HG03045 (cell line): Measurements from ENCODE around the gene DAB1.

Source experiments
- ATAC-seq: cut with Tn5 transposase; IDR thresholded peaks from one replicate; pipeline ENCODE4 v1.9.1; 2021; ENCODE audit warnings: mild to moderate bottlenecking, moderate library complexity; ENCODE audit not compliant: unreplicated experiment

The DAB1 gene

GRCh38 chr1:56995414-56996100, 428.3 kb downstream of the DAB1 start:
- no peak for ATAC-seq

GRCh38 chr1:56993475-56993874, 430.4 kb downstream of the DAB1 start:
- ATAC-seq, result no peak

GRCh38 chr1:56992318-56993125, 431.3 kb downstream of the DAB1 start:
- ATAC-seq, result no peak

DNA sequence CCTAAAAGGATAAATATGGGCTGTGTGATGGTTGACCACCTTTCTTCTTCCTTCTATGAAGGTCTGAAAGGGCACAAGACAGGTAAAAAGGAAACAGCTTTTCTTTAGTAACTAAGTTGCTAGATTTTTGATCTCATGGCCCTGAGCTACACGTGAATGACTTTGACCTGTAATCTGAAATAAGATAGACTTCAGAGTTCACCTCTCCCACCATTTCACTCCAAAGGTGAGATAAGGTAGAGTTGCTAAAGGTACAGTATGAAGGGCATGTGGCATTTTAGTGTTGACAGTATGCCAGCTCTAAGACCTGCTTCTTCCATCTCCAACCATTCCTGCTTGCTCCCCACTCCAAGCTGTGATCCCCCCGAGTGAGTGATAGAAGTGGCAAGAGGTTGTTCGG, 432.3 kb downstream of the DAB1 start:
- ATAC-seq, result no peak

DNA sequence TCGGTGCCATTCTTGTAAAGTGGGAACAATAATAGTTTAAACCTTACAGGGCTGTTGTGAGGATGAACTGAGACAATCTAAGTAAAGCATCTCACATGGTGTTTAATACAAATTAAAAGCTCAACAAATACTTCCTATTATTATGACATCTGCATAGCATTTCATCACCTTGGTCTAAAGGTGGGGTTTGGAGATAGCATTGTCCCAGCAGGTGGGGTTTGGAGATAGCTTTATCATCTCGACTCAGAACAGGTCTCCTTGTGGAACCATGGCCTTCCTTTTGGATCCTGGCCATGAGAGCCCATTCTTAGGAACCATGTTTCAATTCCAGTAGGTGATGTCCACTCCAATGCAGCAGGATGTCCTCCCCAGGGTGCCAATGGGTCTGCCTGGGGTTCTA, 437.5 kb downstream of the DAB1 start:
- ATAC-seq, result no peak

- no peak for ATAC-seq
Observed at GRCh38 chr1:56985857-56986256, 438.0 kb downstream of the DAB1 start.

DNA sequence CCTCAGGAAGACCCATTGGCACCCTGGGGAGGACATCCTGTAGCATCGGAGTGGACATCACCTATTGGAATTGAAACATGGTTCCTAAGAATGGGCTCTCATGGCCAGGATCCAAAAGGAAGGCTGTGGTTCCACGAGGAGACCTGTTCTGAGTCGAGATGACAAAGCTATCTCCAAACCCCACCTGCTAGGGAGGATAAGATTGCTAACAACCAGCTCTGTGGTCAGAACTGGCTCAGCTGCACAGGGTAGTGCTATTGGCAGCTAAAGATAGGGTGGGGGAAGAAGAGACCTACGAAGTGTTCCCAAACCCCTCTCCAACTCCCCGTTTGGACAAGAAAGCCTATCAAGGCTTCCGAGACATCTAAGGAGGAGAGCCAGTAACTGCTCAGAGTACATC, 440.4 kb downstream of the DAB1 start:
- ATAC-seq, result no peak

DNA sequence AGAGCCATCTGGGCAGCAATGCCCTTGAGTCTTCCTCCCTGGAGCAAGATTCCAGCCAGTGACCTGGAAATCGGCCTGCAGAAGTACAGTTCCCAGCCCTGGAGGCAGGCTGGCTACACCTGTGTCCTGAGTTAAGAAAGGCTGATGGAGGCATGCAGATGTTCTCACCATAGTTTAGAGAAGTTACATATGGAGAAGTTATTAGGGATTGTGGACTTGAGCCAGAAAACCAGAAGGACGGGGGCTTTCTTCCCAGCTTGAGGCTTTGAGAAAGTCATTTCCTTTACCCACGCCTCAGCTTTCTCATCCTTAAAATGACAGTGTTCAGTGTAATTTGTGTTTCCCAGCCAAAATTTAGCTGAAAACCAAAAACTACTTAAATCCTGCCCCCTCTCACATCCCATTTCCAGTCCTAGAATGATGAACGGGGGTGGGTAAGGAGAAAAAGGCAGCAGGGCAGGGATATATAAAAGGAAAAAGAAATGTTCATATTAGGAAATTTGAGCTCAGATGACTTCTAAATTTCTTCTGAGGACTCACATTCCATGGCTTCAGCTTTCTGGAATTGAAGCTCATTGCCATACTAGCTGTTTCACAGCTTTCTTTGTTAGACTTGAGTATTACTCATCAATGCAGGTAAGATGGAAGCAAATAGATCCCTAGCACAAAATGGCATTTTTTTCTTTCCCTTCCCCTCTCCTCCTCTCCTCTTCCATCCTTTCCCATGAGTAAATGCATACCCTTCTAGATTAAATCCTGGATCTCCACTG, 443.7 kb downstream of the DAB1 start:
- no peak for ATAC-seq

DNA sequence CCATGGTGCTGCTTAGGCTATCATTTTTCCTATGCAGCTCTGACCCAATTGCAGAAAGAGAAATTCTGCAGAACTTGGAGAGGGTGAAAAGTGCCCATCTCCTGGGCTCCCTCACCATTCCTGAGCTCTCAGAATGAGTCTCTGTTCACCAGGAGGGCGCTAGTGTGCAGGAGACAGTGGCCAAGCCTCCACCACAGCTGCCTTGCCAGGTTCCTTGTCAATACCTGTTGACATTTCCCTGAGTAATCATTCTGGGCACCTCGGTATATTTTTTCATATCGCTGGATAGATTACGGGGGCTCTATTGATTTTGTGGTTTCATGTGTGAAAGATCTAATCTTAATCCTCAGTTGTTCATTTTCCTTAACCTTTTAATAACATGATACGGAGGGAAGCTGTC, 445.0 kb downstream of the DAB1 start:
- ATAC-seq, result no peak

DNA sequence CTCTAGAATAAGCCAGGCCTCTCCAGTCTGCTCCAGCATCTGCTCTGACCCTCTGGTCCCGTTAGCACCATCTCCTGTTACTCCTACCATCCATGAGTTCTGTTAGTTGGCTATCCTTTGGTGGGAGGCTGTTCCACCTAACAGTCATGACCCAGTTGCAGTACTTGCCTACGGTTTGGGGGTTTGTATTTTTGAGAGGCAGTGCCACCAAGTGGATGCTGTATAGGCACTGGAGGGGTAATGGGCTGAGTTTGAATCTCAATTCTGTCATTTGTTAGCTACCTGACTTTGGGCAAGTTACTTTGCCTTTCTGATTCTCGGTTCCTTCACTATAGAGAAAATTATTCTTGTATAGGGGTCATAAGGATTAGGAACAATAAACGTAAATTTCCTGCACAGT, 445.9 kb downstream of the DAB1 start:
- no peak for ATAC-seq

- ATAC-seq, result no peak
Observed at GRCh38 chr1:56975446-56975845, 448.4 kb downstream of the DAB1 start.

DNA sequence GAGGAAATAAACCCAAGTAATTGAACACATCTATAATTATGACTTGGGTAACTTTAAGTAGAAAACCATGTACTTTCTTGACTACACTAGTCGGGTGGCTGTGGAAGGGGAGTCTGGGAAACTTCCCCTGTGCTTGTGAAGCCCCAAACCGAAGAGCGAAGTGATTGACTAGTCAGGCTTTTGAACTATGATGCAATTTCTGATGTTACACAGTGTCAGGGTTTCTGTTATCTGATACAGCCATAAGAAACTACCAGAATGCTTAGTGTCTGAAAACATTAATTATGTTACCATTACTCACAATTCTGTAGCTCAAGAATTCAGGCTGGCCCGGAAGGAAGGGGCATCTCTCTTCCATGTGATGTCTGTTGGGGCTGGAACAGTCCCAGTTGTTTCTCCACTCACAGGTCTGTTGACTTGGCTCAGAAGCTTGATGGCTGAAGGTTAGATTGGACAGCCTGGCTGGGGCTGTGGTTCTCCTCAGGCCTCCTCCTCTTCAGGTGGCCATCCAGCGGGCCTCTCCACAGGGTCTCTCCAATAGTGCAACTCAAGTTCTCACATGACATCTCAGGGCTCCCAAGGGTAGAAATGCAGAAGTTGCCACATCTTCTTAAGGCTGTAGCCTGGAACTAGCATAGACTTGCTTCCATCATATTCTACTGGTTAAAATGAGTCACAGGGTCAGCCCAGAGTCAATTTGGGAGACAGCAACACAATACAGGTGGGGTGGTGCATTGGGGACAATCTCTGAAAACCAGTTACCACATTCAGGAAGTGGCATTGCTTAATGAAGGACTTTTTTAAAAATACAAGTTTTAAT, 449.7 kb downstream of the DAB1 start:
- no peak for ATAC-seq

GRCh38 chr1:56972976-56973375, 450.9 kb downstream of the DAB1 start:
- ATAC-seq, result no peak

- no peak for ATAC-seq
Observed at GRCh38 chr1:56970280-56970679, 453.6 kb downstream of the DAB1 start.

DNA sequence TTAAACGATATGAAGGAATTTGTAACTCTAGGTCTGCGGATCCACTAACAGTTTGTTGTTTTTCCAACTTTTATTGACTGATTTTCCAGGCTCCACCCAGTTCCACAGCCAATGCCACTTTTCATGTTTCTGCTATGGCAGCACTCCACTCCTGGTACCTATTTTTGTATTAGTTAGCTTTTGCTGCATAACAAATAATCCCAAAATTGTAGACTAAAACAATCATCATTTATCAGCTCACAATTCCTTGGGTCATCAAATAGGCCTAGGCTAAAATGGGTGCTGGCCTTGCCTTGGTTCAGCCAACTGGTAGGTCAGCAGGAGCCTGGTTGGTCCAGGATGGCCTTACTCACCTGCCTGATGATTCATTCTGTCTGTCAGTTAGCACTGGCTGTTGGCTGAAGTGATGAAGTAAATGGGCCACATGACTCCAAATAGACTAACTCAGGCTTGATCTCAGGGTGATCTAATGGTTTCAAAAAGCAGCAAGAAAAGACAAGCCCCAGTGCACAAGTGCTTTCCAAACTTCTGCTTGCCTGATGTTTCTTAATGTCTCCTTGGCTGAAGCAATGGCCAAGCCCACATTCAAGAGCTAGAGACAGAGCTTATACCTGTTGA, 454.9 kb downstream of the DAB1 start:
- no peak for ATAC-seq

- no peak for ATAC-seq
Observed at GRCh38 chr1:56967900-56968832, 455.7 kb downstream of the DAB1 start.

- no peak for ATAC-seq
Observed at GRCh38 chr1:56967355-56967754, 456.5 kb downstream of the DAB1 start.

DNA sequence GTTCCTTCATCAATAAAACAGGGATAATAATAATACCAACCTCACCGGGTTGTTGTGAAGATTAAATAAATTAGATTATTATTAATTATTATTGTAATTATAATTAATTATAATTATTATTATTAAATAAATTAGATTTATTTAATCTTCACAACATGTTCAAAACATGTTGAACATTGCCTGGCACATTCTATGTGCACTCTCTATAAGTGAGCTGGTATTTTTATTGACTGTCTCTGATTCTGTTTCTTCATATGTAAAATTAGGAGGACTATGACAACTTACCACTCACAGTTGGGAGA, 457.2 kb downstream of the DAB1 start:
- no peak for ATAC-seq

- ATAC-seq, result no peak
Observed at GRCh38 chr1:56965916-56966697, 457.8 kb downstream of the DAB1 start, which contains the start of gene C8B. Gene C8B, minus strand, starts transcription at chr1:56966015. Its CDS starts 67 bp downstream, at chr1:56965948.
